Measurements from ENCODE around the gene CP. TPM values are rescaled to one million over a fixed set of nuclear protein-coding genes. Genes with fewer than 3 reads are reported as not detected.
A peak's percentile ranks its signal among the peaks of the same experiment; 100 is the strongest.
"Not testable (repeated sequence)": the region's sequence is repeated elsewhere in the genome, so short reads cannot be mapped to it uniquely, and the experiment has no call there.

CP gene
- total RNA-seq, 1 experiment from 2014 or later = not detected

DNA sequence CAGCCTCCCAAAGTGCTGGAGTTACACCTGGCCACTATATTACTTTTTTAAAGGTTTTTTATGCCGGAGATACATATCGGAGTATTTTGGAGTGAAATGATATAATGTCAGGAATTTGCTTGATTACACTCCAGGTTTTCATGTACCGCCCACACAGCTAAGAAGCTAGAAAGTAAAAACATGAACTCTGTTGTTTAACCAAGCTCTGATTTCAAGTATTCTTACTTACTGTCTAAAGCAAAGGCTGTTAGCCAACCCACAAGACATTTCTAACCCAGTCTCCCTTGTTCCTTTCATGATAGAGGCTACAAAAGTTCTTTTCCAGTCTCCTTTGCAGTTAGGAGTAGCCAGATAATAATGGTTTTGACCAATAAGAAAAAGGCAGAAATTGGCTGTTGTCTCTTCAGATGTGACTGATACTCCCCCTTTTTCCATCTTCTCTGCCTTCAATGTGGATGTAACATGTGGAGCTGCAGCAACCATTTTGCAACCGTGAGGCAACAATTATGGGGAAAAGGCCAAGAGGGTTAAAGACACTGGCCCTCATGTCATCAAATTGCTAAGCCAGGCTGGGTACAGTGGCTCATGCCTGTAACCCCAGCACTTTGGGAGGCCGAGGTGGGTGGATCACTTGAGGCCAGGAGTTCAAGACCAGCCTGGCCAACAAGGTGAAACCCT is 6.1 kb upstream of the CP start:
- DNase-seq (ENCODE audit: low spot score) = no peak

DNA sequence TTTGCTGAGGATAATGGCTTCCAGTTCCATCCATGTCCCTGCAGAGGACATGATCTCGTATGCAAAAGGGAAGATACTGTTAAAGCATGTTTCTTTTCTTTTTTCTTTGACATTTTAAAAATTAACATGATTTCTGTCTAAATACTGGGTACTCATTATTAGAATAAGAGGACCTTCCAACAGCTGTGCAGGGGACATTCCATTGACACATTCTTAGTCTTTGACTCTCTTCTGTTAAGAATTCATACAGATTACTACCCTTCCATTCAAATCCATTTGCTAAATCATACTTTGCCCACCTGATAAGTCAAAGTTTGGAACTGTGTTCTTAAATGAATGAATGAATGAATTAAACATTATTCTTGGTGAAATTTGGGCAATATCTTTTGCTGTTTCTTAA is 5.1 kb upstream of the CP start:
- DNase-seq (ENCODE audit: low spot score) = no peak

DNA sequence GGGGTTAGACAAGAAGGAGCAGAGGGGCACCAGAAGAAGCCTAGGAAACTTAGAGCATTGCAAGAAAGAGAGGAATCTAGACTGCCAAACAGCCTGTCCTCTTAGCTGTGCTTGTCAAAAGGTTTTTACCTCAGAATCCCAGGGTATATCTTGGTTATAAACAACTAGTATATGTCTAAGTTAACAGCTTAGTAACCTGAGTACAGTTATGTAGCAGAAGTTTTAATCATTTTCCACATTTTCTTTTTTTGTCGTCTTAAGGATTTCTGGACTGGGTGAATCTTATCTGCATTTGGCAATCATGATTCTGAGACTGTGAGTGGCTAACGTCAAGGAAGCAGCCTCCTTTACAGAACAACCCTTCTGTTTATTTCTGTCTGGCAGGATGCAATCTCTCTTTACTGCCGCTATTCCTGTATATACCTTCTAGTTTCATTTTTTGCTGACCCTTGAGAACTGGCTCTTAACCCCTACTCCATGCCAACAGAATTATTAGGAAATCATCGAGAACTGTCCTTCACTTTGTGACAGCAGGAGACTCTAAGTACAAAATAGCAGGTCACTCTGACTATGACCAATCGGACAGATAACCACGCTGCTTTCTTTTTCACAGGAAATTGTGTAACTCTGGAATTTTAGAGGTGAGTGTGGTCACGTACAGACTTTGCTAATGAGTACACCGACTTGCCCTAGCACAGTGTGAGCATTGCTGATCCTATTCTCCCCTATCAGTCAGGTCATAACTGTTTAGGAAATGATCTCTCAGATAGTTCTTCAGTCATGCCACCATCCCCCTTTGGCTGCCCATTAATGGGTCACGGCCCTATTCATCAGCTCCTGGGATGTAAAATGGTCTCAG is 3.3 kb upstream of the CP start:
- peak; percentile 76 for DNase-seq (ENCODE audit: low spot score)

GRCh38 chr3:149223461-149223820 is 1.8 kb upstream of the CP start:
- DNase-seq (ENCODE audit: low spot score) = no peak

- not testable (repeated sequence) for DNase-seq (ENCODE audit: low spot score)
Observed at GRCh38 chr3:149219380-149220121, 2.1 kb downstream of the CP start.

GRCh38 chr3:149217347-149217746 is 4.3 kb downstream of the CP start:
- DNase-seq (ENCODE audit: low spot score) = no peak

DNA sequence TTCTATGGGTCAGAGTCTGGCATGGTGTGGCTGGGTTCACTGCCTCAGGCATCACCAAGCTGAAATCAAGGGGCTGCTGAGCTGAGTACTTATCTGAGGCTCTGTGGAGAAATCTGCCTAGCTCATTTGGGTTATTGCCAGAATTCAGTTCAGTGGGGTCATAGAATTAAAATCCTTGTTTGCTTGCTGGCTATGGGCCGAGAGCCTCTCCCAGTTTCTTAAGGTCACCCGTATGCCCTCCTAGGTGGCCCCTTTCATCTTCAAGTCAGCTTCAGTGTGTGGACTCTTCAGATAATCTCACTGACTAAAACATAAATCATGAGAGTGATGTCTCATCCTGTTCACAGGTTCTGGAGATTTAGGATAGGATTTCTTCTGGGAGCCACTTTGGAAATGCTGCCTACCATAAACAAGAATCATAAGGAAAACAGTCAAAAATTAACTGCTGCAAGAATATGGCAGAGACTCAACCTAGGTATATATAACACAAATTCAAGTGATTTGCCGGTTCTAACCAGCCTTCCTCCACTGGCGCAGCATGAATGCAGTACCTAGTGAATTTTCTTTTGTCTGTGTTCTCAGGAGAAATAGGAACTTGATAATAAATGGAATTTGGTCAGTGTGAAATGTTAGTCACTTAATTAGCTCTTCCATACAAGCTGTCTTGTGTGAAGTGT is 5.3 kb downstream of the CP start:
- DNase-seq (ENCODE audit: low spot score) = peak; percentile 48

- no peak for DNase-seq (ENCODE audit: low spot score)
Observed at GRCh38 chr3:149215515-149215914, 6.1 kb downstream of the CP start.

DNA sequence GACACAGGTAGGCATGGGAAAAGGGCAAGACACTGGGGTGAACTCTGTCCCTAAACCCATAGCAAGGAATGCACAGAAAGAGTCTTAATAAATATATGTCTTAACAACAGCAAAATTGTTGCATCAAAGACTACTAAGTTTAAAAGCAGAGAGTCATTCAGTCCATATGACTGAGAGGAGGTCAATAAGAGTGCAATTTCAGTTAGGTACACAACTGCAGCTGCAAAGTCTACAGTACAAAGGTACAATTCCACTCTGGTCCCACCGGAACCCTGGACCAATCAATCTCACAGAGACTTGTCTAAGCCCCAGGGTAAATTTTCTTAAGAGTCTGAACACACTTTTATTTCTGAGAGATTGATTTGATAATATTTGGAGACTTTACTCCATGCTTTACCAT is 6.9 kb downstream of the CP start:
- DNase-seq (ENCODE audit: low spot score) = no peak

GRCh38 chr3:149212386-149212785 is 9.2 kb downstream of the CP start:
- DNase-seq (ENCODE audit: low spot score) = no peak

- no peak for DNase-seq (ENCODE audit: low spot score)
Observed at GRCh38 chr3:149209431-149209830, 12.2 kb downstream of the CP start.

- no peak for DNase-seq (ENCODE audit: low spot score)
Observed at GRCh38 chr3:149207475-149207874, 14.2 kb downstream of the CP start.

DNA sequence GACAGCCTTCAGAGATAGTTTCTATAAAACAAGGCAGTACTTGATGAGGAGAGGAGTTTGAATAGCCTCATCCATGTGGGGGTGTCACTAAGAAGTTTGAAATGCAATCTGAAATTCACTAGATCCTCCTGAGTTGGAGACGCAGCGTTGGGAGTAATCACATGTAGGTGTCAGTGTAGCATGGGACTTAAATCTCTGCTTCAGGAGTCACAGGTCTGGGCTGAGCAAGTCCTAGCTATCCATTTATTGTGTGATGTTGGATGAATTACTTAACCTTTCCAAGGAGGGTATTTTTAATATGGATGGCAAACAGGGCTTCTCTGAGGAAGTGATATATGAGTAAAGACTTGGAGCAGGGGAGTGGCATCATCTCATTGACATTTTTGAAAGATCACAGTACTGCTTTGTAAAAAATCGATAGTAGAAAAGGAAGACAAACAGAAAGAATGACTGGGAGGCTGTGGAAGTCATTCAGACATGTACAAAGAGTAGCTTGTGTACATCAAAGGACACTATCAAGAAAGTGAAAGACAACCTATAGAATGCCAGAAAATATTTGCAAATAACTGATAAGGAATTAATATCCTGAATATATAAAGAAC is 17.1 kb downstream of the CP start:
- no peak for DNase-seq (ENCODE audit: low spot score)

GRCh38 chr3:149203758-149204157 is 17.9 kb downstream of the CP start:
- DNase-seq (ENCODE audit: low spot score) = no peak

DNA sequence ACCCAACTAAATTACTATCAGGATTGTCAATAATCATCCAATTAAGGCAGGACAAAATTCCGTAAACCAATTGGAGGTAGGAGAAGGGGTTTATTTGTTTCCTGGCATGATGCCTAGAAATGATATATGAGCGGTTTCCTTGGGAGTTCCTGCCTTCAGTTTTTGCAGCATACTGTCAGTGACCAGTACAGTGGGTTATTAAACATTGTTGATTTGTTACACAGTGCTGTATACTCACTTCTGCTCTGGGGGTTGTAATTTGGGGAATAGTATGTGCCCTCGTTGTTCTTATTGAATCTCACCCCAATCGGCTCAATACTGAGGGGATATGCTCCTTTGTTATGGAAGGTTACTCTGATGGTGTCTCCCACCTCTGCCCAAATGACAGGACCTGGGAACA is 22.2 kb downstream of the CP start:
- DNase-seq (ENCODE audit: low spot score) = no peak

DNA sequence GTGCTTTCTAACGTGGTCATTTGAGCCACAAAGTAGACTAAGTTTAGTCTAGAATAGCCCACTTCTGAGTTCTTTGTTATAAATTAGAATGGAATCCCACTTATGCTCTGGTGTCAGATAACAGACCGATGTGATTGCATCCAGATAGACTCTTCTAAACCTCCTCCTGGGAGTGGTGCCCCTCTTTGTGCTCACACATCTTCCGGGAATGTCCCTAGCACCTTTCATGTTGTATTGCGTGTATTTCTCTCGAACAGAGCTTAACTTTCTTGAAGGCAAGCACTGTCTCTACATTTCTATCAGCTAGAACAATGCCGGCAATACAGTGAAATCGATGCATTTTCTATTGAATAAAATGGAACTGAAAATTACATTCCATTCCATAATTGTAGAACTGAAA is 23.0 kb downstream of the CP start:
- no peak for DNase-seq (ENCODE audit: low spot score)

DNA sequence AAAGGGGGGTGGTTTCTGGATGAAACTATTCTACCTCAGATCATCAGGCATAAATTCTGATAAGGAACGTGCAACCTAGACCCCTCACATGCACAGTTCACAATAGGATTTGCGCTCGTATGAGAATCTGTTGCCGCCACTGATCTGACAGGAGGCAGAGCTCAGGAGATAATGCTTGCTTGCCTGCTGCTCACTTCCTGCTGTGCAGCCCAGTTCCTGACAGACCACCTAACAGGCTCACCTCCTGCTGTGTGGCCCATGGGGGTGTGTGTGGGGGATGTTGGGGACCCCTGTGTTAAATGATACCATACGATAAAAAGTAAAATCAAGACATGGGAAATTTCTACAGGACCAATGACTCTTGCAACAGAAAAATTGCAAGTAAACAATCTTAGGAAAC is 24.0 kb downstream of the CP start:
- no peak for DNase-seq (ENCODE audit: low spot score)

DNA sequence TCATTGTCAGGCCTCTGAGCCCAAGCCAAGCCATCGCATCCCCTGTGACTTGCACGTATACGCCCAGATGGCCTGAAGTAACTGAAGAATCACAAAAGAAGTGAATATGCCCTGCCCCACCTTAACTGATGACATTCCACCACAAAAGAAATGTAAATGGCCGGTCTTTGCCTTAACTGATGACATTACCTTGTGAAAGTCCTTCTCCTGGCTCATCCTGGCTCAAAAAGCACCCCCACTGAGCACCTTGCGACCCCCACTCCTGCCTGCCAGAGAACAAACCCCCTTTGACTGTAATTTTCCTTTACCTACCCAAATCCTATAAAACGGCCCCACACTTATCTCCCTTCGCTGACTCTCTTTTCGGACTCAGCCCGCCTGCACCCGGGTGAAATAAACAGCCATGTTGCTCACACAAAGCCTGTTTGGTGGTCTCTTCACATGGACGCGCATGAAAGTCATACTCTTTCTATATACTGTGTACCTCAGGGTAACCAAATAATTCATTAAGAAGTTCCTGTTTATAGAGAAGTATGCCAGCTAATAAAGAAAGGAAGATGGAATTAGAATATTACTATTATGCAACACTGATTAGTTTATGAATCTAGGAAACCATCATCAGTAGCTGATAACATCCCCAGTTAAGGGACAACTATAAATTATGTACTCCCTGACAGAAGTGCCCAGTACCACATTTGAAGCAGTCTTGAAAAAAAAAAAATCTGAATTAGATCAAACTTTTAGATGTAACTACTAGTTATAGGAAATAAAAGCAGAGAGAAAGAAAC is 24.6 kb downstream of the CP start:
- DNase-seq (ENCODE audit: low spot score) = not testable (repeated sequence)

GRCh38 chr3:149195221-149195620 is 26.4 kb downstream of the CP start:
- DNase-seq (ENCODE audit: low spot score) = no peak

- no peak for DNase-seq (ENCODE audit: low spot score)
Observed at GRCh38 chr3:149188494-149188893, 33.1 kb downstream of the CP start.

DNA sequence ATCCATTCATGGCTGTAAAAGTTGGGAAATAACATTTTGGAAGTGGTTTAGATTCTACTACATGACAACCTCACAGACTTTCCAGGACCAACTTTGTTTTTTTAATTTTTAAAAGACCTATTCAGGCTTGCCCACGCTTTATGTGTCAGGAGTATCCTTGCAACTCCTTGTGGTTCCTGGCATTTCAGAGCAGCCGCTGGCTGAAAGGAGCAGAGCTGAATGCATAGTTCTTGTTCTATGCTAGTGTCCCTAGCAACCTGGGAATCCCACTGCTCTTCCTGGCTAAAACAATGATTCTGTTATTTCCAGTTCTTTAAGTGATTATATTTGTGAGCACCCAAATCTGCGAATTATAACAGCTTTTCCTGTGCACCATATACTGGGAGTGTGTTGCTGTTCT is 34.9 kb downstream of the CP start:
- no peak for DNase-seq (ENCODE audit: low spot score)

Data from HT-29 (cell line).